ENCODE data around the gene CKS1B.

The CKS1B gene

DNA sequence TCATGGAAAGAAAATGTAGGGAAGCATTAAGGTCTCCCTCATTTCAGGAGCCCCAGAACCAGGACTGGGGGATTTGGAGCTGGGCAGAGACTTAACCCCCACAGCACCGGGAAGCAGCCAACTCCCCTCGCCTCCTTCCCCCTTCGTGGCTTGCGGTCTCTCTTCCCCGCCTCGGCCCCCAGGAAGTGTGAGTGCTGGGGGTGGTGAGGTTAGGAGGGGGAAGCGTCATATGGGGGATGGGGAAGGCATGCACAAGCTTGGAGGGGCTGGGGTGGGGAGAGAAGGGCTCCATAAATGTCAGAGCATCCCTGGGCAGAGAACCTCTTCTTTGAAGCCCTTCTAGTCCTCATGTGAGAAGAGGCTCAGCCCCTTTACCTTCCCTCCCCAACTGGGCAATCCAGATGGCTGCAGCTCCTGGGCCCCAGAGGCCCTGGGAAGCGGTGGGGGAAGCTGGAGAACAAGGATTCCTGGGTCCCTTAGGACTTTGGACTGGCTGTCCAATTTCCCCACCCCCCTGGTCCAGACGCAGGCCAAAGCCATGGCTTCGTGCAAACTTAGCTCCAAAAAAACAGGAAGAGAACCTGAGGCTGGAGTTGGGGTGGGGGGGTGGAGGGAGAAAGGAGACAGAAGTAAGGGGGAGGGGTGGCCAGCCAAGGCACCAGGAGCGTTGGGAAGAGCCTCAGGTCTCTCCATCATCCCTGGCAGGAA is 35.9 kb downstream of the CKS1B start:
- H4K8ac ChIP-seq (ENCODE audit: low read length) = no peak overlapping the region
- H2AFZ ChIP-seq (ENCODE audit: low read depth, low read length) = no peak overlapping the region
- H3K23ac ChIP-seq (ENCODE audit: low read length in 2 of 2) = no peak overlapping the region
- H3K79me1 ChIP-seq (replicated peaks; ENCODE audit: low read length, poor library complexity, severe bottlenecking) = peaks cover 44% of the 10 kb centered on the region
- H3K4me1 ChIP-seq (ENCODE audit: control insufficient read depth, insufficient read depth, low read depth, low read length) = peaks cover 28% of the 10 kb centered on the region
- H3K9ac ChIP-seq (ENCODE audit: low read length) = no peak overlapping the region
- DNase-seq = no peak
- no peak overlapping the region for H4K91ac ChIP-seq (ENCODE audit: low read length)
- peak overlapping the region in 1 of 2 experiments; percentile 29 for H3K4ac ChIP-seq (ENCODE audit: low read depth in 1 of 2, low read length in 2 of 2)
- H2BK15ac ChIP-seq (ENCODE audit: low read depth, poor library complexity, severe bottlenecking) = no peak overlapping the region
- 81% methylated on average over 8 of the region's 11 CpGs for WGBS
- H2BK5ac ChIP-seq (ENCODE audit: low read depth, low read length, poor library complexity, severe bottlenecking) = no peak overlapping the region
- no peak overlapping the region for H3K4me3 ChIP-seq (ENCODE audit: insufficient read depth in 1 of 2, low read depth in 1 of 2, low read length in 2 of 2)
- no peak overlapping the region for H2AK5ac ChIP-seq (ENCODE audit: low read length, severe bottlenecking)
- H3K18ac ChIP-seq (ENCODE audit: low read depth in 1 of 2, low read length in 2 of 2) = no peak overlapping the region
- H3K9me3 ChIP-seq (ENCODE audit: control insufficient read depth, low read length) = no peaks in the 10 kb centered on the region
- H3K36me3 ChIP-seq (ENCODE audit: control insufficient read depth in 1 of 2, insufficient read depth in 2 of 2, low read depth in 1 of 2, low read length in 2 of 2) = peaks cover 22 to 93% of the 10 kb centered on the region in 2 experiments
- no peak overlapping the region for H3K27ac ChIP-seq (ENCODE audit: low read length, poor library complexity, severe bottlenecking)
- no peak overlapping the region for H3K4me2 ChIP-seq (ENCODE audit: low read length, poor library complexity, severe bottlenecking)
- no peak overlapping the region for H3K14ac ChIP-seq (ENCODE audit: low read length in 2 of 2)
- H3K27me3 ChIP-seq (ENCODE audit: control insufficient read depth in 1 of 2, insufficient read depth in 1 of 2, low read length in 2 of 2) = no peaks in the 10 kb centered on the region
- H2BK12ac ChIP-seq (ENCODE audit: low read length in 2 of 2) = no peak overlapping the region
- no peak overlapping the region for H2BK120ac ChIP-seq (ENCODE audit: low read depth, low read length)

DNA sequence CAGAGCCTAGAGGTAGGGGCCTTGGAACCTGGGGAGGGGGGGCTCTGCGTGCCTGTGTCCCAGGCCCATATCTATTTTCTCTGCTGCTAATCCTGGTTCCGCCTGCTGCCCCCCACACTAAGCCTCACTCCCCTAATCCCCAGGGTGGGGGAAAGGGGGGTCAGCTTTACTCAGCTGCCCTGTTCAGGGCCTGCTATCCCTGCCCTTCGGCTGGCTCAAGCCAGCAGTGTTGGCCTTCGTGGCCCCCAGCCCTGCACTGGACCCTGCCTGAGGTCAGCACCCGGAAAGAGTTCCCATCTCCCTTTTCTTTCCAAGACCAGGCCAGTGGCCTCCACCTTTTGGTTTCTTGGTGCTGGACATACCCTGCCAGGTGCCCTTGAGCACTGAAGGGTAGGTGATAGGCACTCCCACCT is 36.5 kb downstream of the CKS1B start:
- H2AK5ac ChIP-seq (ENCODE audit: low read length, severe bottlenecking) = no peak overlapping the region
- no peak overlapping the region for H3K23ac ChIP-seq (ENCODE audit: low read length in 2 of 2)
- H3K4me1 ChIP-seq (ENCODE audit: control insufficient read depth, insufficient read depth, low read depth, low read length) = peaks cover 23% of the 10 kb centered on the region
- no peak overlapping the region for H3K9ac ChIP-seq (ENCODE audit: low read length)
- DNase-seq = no peak
- no peak overlapping the region for H3K4me3 ChIP-seq (ENCODE audit: insufficient read depth in 1 of 2, low read depth in 1 of 2, low read length in 2 of 2)
- no peak overlapping the region for H4K91ac ChIP-seq (ENCODE audit: low read length)
- H4K8ac ChIP-seq (ENCODE audit: low read length) = no peak overlapping the region
- 93% methylated on average over 4 of the region's 5 CpGs for whole genome bisulfite sequencing
- H3K79me1 ChIP-seq (replicated peaks; ENCODE audit: low read length, poor library complexity, severe bottlenecking) = peaks cover 43% of the 10 kb centered on the region
- no peak overlapping the region for H3K14ac ChIP-seq (ENCODE audit: low read length in 2 of 2)
- H2BK15ac ChIP-seq (ENCODE audit: low read depth, poor library complexity, severe bottlenecking) = no peak overlapping the region
- H3K36me3 ChIP-seq (ENCODE audit: control insufficient read depth in 1 of 2, insufficient read depth in 2 of 2, low read depth in 1 of 2, low read length in 2 of 2) = peaks cover 28 to 95% of the 10 kb centered on the region in 2 experiments
- no peak overlapping the region for H3K27ac ChIP-seq (ENCODE audit: low read length, poor library complexity, severe bottlenecking)
- H2BK12ac ChIP-seq (ENCODE audit: low read length in 2 of 2) = no peak overlapping the region
- peak overlapping the region in 1 of 2 experiments; percentile 29 for H3K4ac ChIP-seq (ENCODE audit: low read depth in 1 of 2, low read length in 2 of 2)
- no peaks in the 10 kb centered on the region for H3K27me3 ChIP-seq (ENCODE audit: control insufficient read depth in 1 of 2, insufficient read depth in 1 of 2, low read length in 2 of 2)
- no peak overlapping the region for H3K4me2 ChIP-seq (ENCODE audit: low read length, poor library complexity, severe bottlenecking)
- H2AFZ ChIP-seq (ENCODE audit: low read depth, low read length) = no peak overlapping the region
- H2BK5ac ChIP-seq (ENCODE audit: low read depth, low read length, poor library complexity, severe bottlenecking) = no peak overlapping the region
- H3K9me3 ChIP-seq (ENCODE audit: control insufficient read depth, low read length) = no peaks in the 10 kb centered on the region
- H2BK120ac ChIP-seq (ENCODE audit: low read depth, low read length) = no peak overlapping the region
- no peak overlapping the region for H3K18ac ChIP-seq (ENCODE audit: low read depth in 1 of 2, low read length in 2 of 2)

DNA sequence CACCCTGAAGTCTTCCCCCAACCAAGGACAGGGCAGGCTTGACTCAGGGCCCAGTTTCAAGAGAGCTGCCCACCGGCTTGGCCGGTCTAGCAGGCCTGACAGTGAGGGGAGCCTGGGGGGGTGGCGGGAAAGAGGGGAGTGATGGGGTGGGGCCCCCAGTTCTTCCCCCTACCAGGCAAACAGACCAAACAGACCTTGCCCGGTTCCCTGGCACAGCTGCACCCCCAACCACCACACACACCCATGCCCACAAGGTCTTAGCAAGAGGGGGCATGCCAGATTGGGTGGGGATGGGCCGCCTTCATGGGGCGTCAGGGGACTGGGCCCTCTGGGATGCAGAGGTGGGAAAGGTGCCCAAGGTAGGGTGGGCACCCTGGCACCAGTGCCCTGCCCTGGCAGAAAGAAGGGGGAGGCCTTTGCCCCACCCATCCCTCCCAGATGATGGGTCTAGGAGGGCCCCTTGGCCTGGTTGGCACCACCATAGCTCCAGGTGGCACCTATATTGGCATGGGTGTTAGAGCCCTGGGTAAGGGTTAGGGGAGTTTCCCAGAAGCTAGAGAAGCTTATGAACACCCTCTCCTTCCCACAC is 37.0 kb downstream of the CKS1B start:
- Histone ChIP-seq H3K23ac (ENCODE audit: low read length in 2 of 2) (no peak overlapping the region), H3K4ac (ENCODE audit: low read depth in 1 of 2, low read length in 2 of 2) (no peak overlapping the region), H4K8ac (ENCODE audit: low read length) (no peak overlapping the region), H2BK5ac (ENCODE audit: low read depth, low read length, poor library complexity, severe bottlenecking) (no peak overlapping the region), H3K79me1 (replicated peaks; ENCODE audit: low read length, poor library complexity, severe bottlenecking) (peaks cover 43% of the 10 kb centered on the region), H3K4me3 (ENCODE audit: insufficient read depth in 1 of 2, low read depth in 1 of 2, low read length in 2 of 2) (no peak overlapping the region), H3K14ac (ENCODE audit: low read length in 2 of 2) (no peak overlapping the region), H3K36me3 (ENCODE audit: control insufficient read depth in 1 of 2, insufficient read depth in 2 of 2, low read depth in 1 of 2, low read length in 2 of 2) (peaks cover 33 to 95% of the 10 kb centered on the region in 2 experiments), H2BK15ac (ENCODE audit: low read depth, poor library complexity, severe bottlenecking) (no peak overlapping the region), H3K27ac (ENCODE audit: low read length, poor library complexity, severe bottlenecking) (no peak overlapping the region), H3K18ac (ENCODE audit: low read depth in 1 of 2, low read length in 2 of 2) (no peak overlapping the region), H2AK5ac (ENCODE audit: low read length, severe bottlenecking) (no peak overlapping the region), H3K9ac (ENCODE audit: low read length) (peak overlapping the region; percentile 18), H4K91ac (ENCODE audit: low read length) (no peak overlapping the region), H3K27me3 (ENCODE audit: control insufficient read depth in 1 of 2, insufficient read depth in 1 of 2, low read length in 2 of 2) (no peaks in the 10 kb centered on the region), H3K9me3 (ENCODE audit: control insufficient read depth, low read length) (no peaks in the 10 kb centered on the region), H2AFZ (ENCODE audit: low read depth, low read length) (no peak overlapping the region), H2BK120ac (ENCODE audit: low read depth, low read length) (no peak overlapping the region), H2BK12ac (ENCODE audit: low read length in 2 of 2) (no peak overlapping the region), H3K4me1 (ENCODE audit: control insufficient read depth, insufficient read depth, low read depth, low read length) (peaks cover 22% of the 10 kb centered on the region), H3K4me2 (ENCODE audit: low read length, poor library complexity, severe bottlenecking) (no peak overlapping the region)
- DNase-seq = no peak
- WGBS = 100% methylated on average over 2 of the region's 6 CpGs

DNA sequence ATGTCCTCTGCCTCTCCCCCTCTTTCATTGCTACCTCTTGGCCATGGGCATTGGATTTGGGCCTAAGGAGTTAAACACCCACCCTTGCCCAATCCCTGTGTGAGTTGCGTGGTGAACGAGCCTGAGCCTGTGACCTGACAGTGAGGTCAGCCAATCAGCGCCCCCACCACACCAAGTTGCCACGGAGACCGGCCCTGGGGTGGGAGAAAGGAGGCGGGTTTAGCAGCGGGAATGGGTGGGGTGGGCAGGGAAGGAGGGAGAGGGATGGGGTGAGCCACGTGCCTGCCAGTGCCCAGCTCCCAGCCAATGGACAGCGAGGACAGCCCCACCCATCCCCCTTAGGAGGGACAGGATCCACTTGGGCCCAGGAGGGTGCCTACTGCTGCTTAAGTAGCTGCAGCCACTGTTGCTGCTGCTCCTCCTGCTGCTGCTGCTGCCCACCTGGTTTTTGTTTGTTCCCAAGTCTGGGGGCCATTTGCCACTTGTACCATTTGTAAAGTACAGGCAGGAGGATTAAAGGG is 37.6 kb downstream of the CKS1B start:
- Histone ChIP-seq H2BK120ac (ENCODE audit: low read depth, low read length) (no peak overlapping the region), H4K91ac (ENCODE audit: low read length) (no peak overlapping the region), H2BK15ac (ENCODE audit: low read depth, poor library complexity, severe bottlenecking) (no peak overlapping the region), H3K18ac (ENCODE audit: low read depth in 1 of 2, low read length in 2 of 2) (no peak overlapping the region), H3K14ac (ENCODE audit: low read length in 2 of 2) (peak overlapping the region in 1 of 2 experiments; percentile 62), H2AK5ac (ENCODE audit: low read length, severe bottlenecking) (no peak overlapping the region), H4K8ac (ENCODE audit: low read length) (no peak overlapping the region), H2AFZ (ENCODE audit: low read depth, low read length) (no peak overlapping the region), H3K4me1 (ENCODE audit: control insufficient read depth, insufficient read depth, low read depth, low read length) (peaks cover 25% of the 10 kb centered on the region), H2BK12ac (ENCODE audit: low read length in 2 of 2) (peak overlapping the region in 1 of 2 experiments; percentile 33), H3K9me3 (ENCODE audit: control insufficient read depth, low read length) (no peaks in the 10 kb centered on the region), H3K4me2 (ENCODE audit: low read length, poor library complexity, severe bottlenecking) (no peak overlapping the region), H3K4me3 (ENCODE audit: insufficient read depth in 1 of 2, low read depth in 1 of 2, low read length in 2 of 2) (no peak overlapping the region), H3K27ac (ENCODE audit: low read length, poor library complexity, severe bottlenecking) (no peak overlapping the region), H3K4ac (ENCODE audit: low read depth in 1 of 2, low read length in 2 of 2) (no peak overlapping the region), H3K9ac (ENCODE audit: low read length) (peak overlapping the region; percentile 19), H3K79me1 (replicated peaks; ENCODE audit: low read length, poor library complexity, severe bottlenecking) (peaks cover 39% of the 10 kb centered on the region), H3K36me3 (ENCODE audit: control insufficient read depth in 1 of 2, insufficient read depth in 2 of 2, low read depth in 1 of 2, low read length in 2 of 2) (peaks cover 34 to 94% of the 10 kb centered on the region in 2 experiments), H2BK5ac (ENCODE audit: low read depth, low read length, poor library complexity, severe bottlenecking) (no peak overlapping the region), H3K27me3 (ENCODE audit: control insufficient read depth in 1 of 2, insufficient read depth in 1 of 2, low read length in 2 of 2) (no peaks in the 10 kb centered on the region), H3K23ac (ENCODE audit: low read length in 2 of 2) (no peak overlapping the region)
- WGBS = 57% methylated on average over 8 of the region's 9 CpGs
- peak; percentile 54 for DNase-seq
